HepG2 (cell line): ENCODE measurements around the gene IRF1. TPM values are rescaled to one million over a fixed set of nuclear protein-coding genes. Genes with fewer than 3 reads are reported as not detected.
A peak's percentile ranks its signal among the peaks of the same experiment; 100 is the strongest.

Experiments used
- ADNP ChIP-seq: sonication (generic); formaldehyde crosslinking; IDR thresholded peaks from 2 replicates; pipeline ENCODE4 v1.4.0; 2020; ENCODE audit warnings: missing genetic modification reagents
- ARNT ChIP-seq: fragments of 450-650 bp; IDR thresholded peaks from 2 replicates; pipeline ENCODE4 v1.6.1; 2017
- ATF2 ChIP-seq: sonication (generic); formaldehyde crosslinking; IDR thresholded peaks from 2 replicates; pipeline ENCODE4 v1.4.0; 2020; ENCODE audit warnings: missing genetic modification reagents
- HNF1B ChIP-seq: sonication (generic); formaldehyde crosslinking; IDR thresholded peaks from 2 replicates; pipeline ENCODE4 v1.5.1; 2020; ENCODE audit warnings: mild to moderate bottlenecking, moderate library complexity, missing genetic modification reagents
- HNF4G ChIP-seq, 2 experiments: sonication (generic) in 1 of 2; formaldehyde crosslinking in 1 of 2; IDR thresholded peaks; 2 replicates each; pipeline versions ENCODE4 v1.4.0 to v1.6.1; 2011 to 2020; ENCODE audit warnings: borderline replicate concordance in 2 of 2, low read depth in 2 of 2, mild to moderate bottlenecking in 2 of 2, low read length in 1 of 2, missing genetic modification reagents in 1 of 2, moderate library complexity in 1 of 2
- IRF2 ChIP-seq: IDR thresholded peaks from 2 replicates; pipeline ENCODE4 v1.6.1; 2018; ENCODE audit warnings: missing genetic modification reagents, missing compliant biosample characterization
- KAT7 ChIP-seq: IDR thresholded peaks from 2 replicates; pipeline ENCODE4 v1.6.1; 2018; ENCODE audit warnings: borderline replicate concordance, missing compliant biosample characterization
- MTF1 ChIP-seq: sonication (generic); formaldehyde crosslinking; IDR thresholded peaks from 2 replicates; pipeline ENCODE4 v1.5.0; 2020; ENCODE audit warnings: missing genetic modification reagents
- MXD1 ChIP-seq: sonication (generic); formaldehyde crosslinking; IDR thresholded peaks from 2 replicates; pipeline ENCODE4 v1.4.0; 2020; ENCODE audit warnings: mild to moderate bottlenecking, missing genetic modification reagents
- NFKBIZ ChIP-seq: IDR thresholded peaks from 2 replicates; pipeline ENCODE4 v1.6.1; 2018; ENCODE audit warnings: missing genetic modification reagents, missing compliant biosample characterization
- POLR2G ChIP-seq: fragments of 200-400 bp; formaldehyde crosslinking; IDR thresholded peaks from 2 replicates; pipeline ENCODE4 v1.6.1; 2018; ENCODE audit warnings: mild to moderate bottlenecking, low read depth, low read length, moderate library complexity
- RFX3 ChIP-seq: IDR thresholded peaks from 2 replicates; pipeline ENCODE4 v1.6.1; 2016; ENCODE audit warnings: missing biosample characterization, missing genetic modification reagents
- THAP11 ChIP-seq: IDR thresholded peaks from 2 replicates; pipeline ENCODE4 v1.6.1; 2016; ENCODE audit warnings: missing biosample characterization, missing genetic modification reagents
- ZNF260 ChIP-seq: sonication (generic); formaldehyde crosslinking; IDR thresholded peaks from 2 replicates; pipeline ENCODE4 v1.4.0; 2020; ENCODE audit warnings: missing genetic modification reagents, low read depth, mild to moderate bottlenecking, borderline replicate concordance
- ZNF280D ChIP-seq: sonication (generic); formaldehyde crosslinking; IDR thresholded peaks from 2 replicates; pipeline ENCODE4 v1.5.1; 2020; ENCODE audit warnings: mild to moderate bottlenecking, missing genetic modification reagents
- ZNF292 ChIP-seq: sonication (generic); formaldehyde crosslinking; IDR thresholded peaks from 2 replicates; pipeline ENCODE4 v1.8.1; 2022; ENCODE audit warnings: mild to moderate bottlenecking, low read depth, missing genetic modification reagents, borderline replicate concordance
- ZNF557 ChIP-seq: sonication (generic); formaldehyde crosslinking; IDR thresholded peaks from 2 replicates; pipeline ENCODE4 v1.4.0; 2020; ENCODE audit warnings: missing genetic modification reagents
- ZNF576 ChIP-seq: sonication (generic); formaldehyde crosslinking; IDR thresholded peaks from 2 replicates; pipeline ENCODE4 v1.4.0; 2020; ENCODE audit warnings: mild to moderate bottlenecking, missing genetic modification reagents
- ZNF704 ChIP-seq: sonication (generic); formaldehyde crosslinking; IDR thresholded peaks from 2 replicates; pipeline ENCODE4 v1.8.1; 2023; ENCODE audit warnings: mild to moderate bottlenecking, inconsistent platforms, moderate library complexity, missing genetic modification reagents, borderline replicate concordance
- ZNF850 ChIP-seq: sonication (generic); formaldehyde crosslinking; conservative IDR thresholded peaks from 2 replicates; pipeline ENCODE4 v1.9.0; 2021; ENCODE audit warnings: mild to moderate bottlenecking, missing genetic modification reagents
- polyA plus RNA-seq, 8 experiments: library from polyadenylated mRNA; depleted of rRNA in 3 of 8; stranded (reverse) in 7 of 8; unstranded in 1 of 8; fragments of >200 nt; fragmentation: Illumina TruSeq in 4 of 8; extraction: Trizol in 4 of 8; gene quantifications; 2 replicates each; pipeline versions ENCODE4 v1.2.1 to v1.2.3, GENCODE V29; 2011 to 2016; ENCODE audit warnings: low read depth in 4 of 8, missing spikeins in 1 of 8, mixed read lengths in 1 of 8; ENCODE audit not compliant: insufficient read depth in 1 of 8
- total RNA-seq, 5 experiments: library from RNA; depleted of rRNA; stranded (reverse); fragments of >200 nt; fragmentation: Illumina TruSeq; extraction: Trizol; gene quantifications; 2 replicates each; pipeline ENCODE4 v1.2.3, GENCODE V29; 2016; ENCODE audit warnings: low read depth in 1 of 5

The IRF1 gene
- total and polyA plus RNA-seq, 2 of the 13 experiments (the other 11 are each of a cell fraction or from before 2014, with no cell fraction given): 4.1 to 8.8 TPM

- 0 out of 2 replicates have a peak, but pooled peaks have one; percentile 5 for TF ChIP-seq THAP11
- TF ChIP-seq ZNF260: no peak
- no peak for TF ChIP-seq ZNF557 (CRISPR knock-in tag)
- no peak for TF ChIP-seq ZNF280D
- no peak for TF ChIP-seq ATF2 (CRISPR knock-in tag)
- peak; percentile 30; the same call in 1 of the 2 replicates for TF ChIP-seq HNF1B
- TF ChIP-seq POLR2G: peak; percentile 62; the same call in 1 of the 2 replicates
- no peak for TF ChIP-seq ZNF850
- TF ChIP-seq RFX3: no peak
- no peak for TF ChIP-seq HNF4G (IDR thresholded peaks at IDR 0.05; ENCODE audit: borderline replicate concordance, low read depth, low read length)
- no peak for TF ChIP-seq HNF4G (CRISPR knock-in tag; IDR thresholded peaks at IDR 0.05; ENCODE audit: borderline replicate concordance, low read depth)
- TF ChIP-seq ARNT: no peak
- no peak for TF ChIP-seq ZNF292 (CRISPR knock-in tag)
- no peak for TF ChIP-seq MTF1 (CRISPR knock-in tag)
- no peak for TF ChIP-seq ZNF576
- TF ChIP-seq IRF2: peak; percentile 61
- TF ChIP-seq KAT7 (CRISPR knock-in tag): peak; percentile 78
- TF ChIP-seq NFKBIZ: no peak
- 0 out of 2 replicates have a peak, but pooled peaks have one; percentile 0 for TF ChIP-seq ADNP
- 0 out of 2 replicates have a peak, but pooled peaks have one; percentile 50 for TF ChIP-seq MXD1
- TF ChIP-seq ZNF704 (CRISPR knock-in tag): no peak
Measured at GRCh38 chr5:132496631-132497487, 6.3 kb upstream of the IRF1 start (continued).
